Mesenchymal stem cell (in vitro differentiated cells and primary cell): ENCODE results near the gene MAST2.

Source experiments
- DNase-seq: peaks from one replicate; pipeline ENCODE4 v3.0.0-alpha.2; 2013
- H2AFZ ChIP-seq: one replicate; pipeline ENCODE4 v1.6.1; 2013; ENCODE audit warnings: low read depth, mild to moderate bottlenecking, control low read depth, inconsistent platforms, low read length, moderate library complexity
- H2AK5ac ChIP-seq: 2 replicates; pipeline ENCODE4 v1.6.1; 2013; ENCODE audit warnings: low read length, moderate library complexity, mild to moderate bottlenecking, inconsistent platforms; ENCODE audit not compliant: severe bottlenecking
- H2BK120ac ChIP-seq: one replicate; pipeline ENCODE4 v1.6.1; 2013; ENCODE audit warnings: low read depth, mild to moderate bottlenecking, inconsistent platforms, low read length, moderate library complexity
- H2BK12ac ChIP-seq, 2 experiments: one replicate each; pipeline ENCODE4 v1.6.1; 2013; ENCODE audit warnings: inconsistent platforms in 2 of 2, low read length in 2 of 2, mild to moderate bottlenecking in 2 of 2, moderate library complexity in 2 of 2, control low read depth in 1 of 2
- H2BK15ac ChIP-seq: one replicate; pipeline ENCODE4 v1.6.1; 2013; ENCODE audit warnings: mild to moderate bottlenecking, low read depth, inconsistent platforms; ENCODE audit not compliant: poor library complexity, severe bottlenecking
- H2BK5ac ChIP-seq: 2 replicates; pipeline ENCODE4 v1.6.1; 2013; ENCODE audit warnings: low read depth, mild to moderate bottlenecking, low read length, control low read depth, inconsistent platforms; ENCODE audit not compliant: poor library complexity, severe bottlenecking
- H3K14ac ChIP-seq, 2 experiments: one replicate each; pipeline ENCODE4 v1.6.1; 2013; ENCODE audit warnings: inconsistent platforms in 2 of 2, low read length in 2 of 2, control low read depth in 1 of 2, mild to moderate bottlenecking in 1 of 2, moderate library complexity in 1 of 2
- H3K18ac ChIP-seq, 2 experiments: one replicate each; pipeline ENCODE4 v1.6.1; 2013; ENCODE audit warnings: inconsistent platforms in 2 of 2, low read length in 2 of 2, control low read depth in 1 of 2, low read depth in 1 of 2, mild to moderate bottlenecking in 1 of 2
- H3K23ac ChIP-seq, 2 experiments: one replicate each; pipeline ENCODE4 v1.6.1; 2013; ENCODE audit warnings: inconsistent platforms in 2 of 2, low read length in 2 of 2, mild to moderate bottlenecking in 2 of 2, moderate library complexity in 2 of 2, control low read depth in 1 of 2
- H3K27ac ChIP-seq: 2 replicates; pipeline ENCODE4 v1.5.1; 2013; ENCODE audit warnings: mild to moderate bottlenecking, moderate library complexity, low read length, control low read depth, inconsistent platforms; ENCODE audit not compliant: poor library complexity, severe bottlenecking
- H3K27me3 ChIP-seq, 2 experiments: 2 replicates each; pipeline versions ENCODE4 v1.6.1 to v1.7.0; 2013; ENCODE audit warnings: low read length in 2 of 2, mild to moderate bottlenecking in 2 of 2, moderate library complexity in 2 of 2, control low read depth in 1 of 2, inconsistent platforms in 1 of 2; ENCODE audit not compliant: control insufficient read depth in 1 of 2, insufficient read depth in 1 of 2
- H3K36me3 ChIP-seq, 2 experiments: 2 replicates each; pipeline versions ENCODE4 v1.6.1 to v1.7.0; 2013; ENCODE audit warnings: low read length in 2 of 2, control low read depth in 1 of 2, inconsistent platforms in 1 of 2, low read depth in 1 of 2, mild to moderate bottlenecking in 1 of 2; ENCODE audit not compliant: insufficient read depth in 2 of 2, control insufficient read depth in 1 of 2
- H3K4ac ChIP-seq, 2 experiments: one replicate each; pipeline ENCODE4 v1.6.1; 2013; ENCODE audit warnings: inconsistent platforms in 2 of 2, low read length in 2 of 2, mild to moderate bottlenecking in 2 of 2, moderate library complexity in 2 of 2, control low read depth in 1 of 2, low read depth in 1 of 2
- H3K4me1 ChIP-seq: 2 replicates; pipeline ENCODE4 v1.6.1; 2013; ENCODE audit warnings: low read depth, low read length, control low read depth; ENCODE audit not compliant: control insufficient read depth, insufficient read depth
- H3K4me2 ChIP-seq: 2 replicates; pipeline ENCODE4 v1.6.1; 2013; ENCODE audit warnings: low read length, mild to moderate bottlenecking, inconsistent platforms; ENCODE audit not compliant: poor library complexity, severe bottlenecking
- H3K4me3 ChIP-seq, 2 experiments: 2 replicates each; pipeline versions ENCODE4 v1.5.1 to v1.7.0; 2013; ENCODE audit warnings: low read length in 2 of 2, mild to moderate bottlenecking in 2 of 2, control low read depth in 1 of 2, low read depth in 1 of 2; ENCODE audit not compliant: insufficient read depth in 1 of 2
- H3K79me1 ChIP-seq: replicated peaks from 2 replicates; pipeline ENCODE4 v1.6.1; 2013; ENCODE audit warnings: mild to moderate bottlenecking, control low read depth, low read length, inconsistent platforms; ENCODE audit not compliant: poor library complexity, severe bottlenecking
- H3K9ac ChIP-seq: 2 replicates; pipeline ENCODE4 v1.7.0; 2013; ENCODE audit warnings: mild to moderate bottlenecking, low read length, moderate library complexity
- H3K9me3 ChIP-seq: 2 replicates; pipeline ENCODE4 v1.7.0; 2013; ENCODE audit warnings: mild to moderate bottlenecking, low read length; ENCODE audit not compliant: control insufficient read depth
- H4K8ac ChIP-seq: one replicate; pipeline ENCODE4 v1.6.1; 2013; ENCODE audit warnings: inconsistent platforms, mild to moderate bottlenecking, low read length, moderate library complexity
- H4K91ac ChIP-seq: one replicate; pipeline ENCODE4 v1.6.1; 2013; ENCODE audit warnings: mild to moderate bottlenecking, low read length, inconsistent platforms
- WGBS: methylation state at CpG from one replicate; pipeline ENCODE4 v1.1.7; 2013; ENCODE audit warnings: mixed read lengths; 5-methylcytosine and 5-hydroxymethylcytosine counted together

MAST2 gene

DNA sequence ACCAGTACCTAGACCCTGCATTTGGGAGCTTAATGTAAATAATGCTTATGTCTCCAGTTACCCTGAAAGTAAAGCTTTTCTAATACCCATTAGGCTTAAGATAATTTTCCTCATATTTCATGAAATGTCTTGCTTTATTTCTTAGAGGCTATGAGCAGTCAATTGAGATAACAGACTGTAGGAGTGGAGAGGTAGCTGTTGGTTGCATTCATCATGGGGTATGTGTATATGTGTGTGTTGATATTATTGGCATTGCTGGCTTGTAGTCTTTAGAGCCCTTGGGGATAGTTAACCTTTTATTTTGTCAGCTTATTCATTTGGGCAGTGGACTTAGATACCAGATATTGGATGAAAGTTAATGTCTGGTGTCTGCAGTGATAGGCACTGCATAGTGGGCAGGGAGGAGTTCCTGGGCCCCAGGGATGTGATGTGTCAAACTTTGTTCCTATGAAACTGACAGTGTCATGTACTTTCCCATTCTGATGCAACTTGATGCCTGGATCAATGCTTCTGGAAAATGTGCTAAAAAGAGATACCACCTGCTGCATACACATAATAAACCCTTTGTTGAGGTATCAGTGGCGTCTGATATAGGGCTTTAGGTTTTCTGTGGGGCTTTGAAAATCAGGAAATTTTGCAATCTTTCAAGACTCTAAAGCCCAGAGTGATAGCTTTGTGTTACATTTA, 83.9 kb downstream of the MAST2 start:
- Histone ChIP-seq H3K9ac (no peak overlapping the region), H4K91ac (no peak overlapping the region), H3K23ac (no peak overlapping the region), H3K4ac (no peak overlapping the region), H3K36me3 (peaks cover 0 to 1% of the 10 kb centered on the region in 2 experiments), H3K27ac (no peak overlapping the region), H3K4me1 (no peaks in the 10 kb centered on the region), H3K4me3 (no peak overlapping the region), H2BK15ac (no peak overlapping the region), H3K79me1 (peaks cover 21% of the 10 kb centered on the region), H2AFZ (no peak overlapping the region), H3K9me3 (no peaks in the 10 kb centered on the region), H2BK12ac (no peak overlapping the region), H3K14ac (no peak overlapping the region), H3K18ac (no peak overlapping the region), H3K27me3 (no peaks in the 10 kb centered on the region), H2AK5ac (no peak overlapping the region), H3K4me2 (no peak overlapping the region), H2BK5ac (no peak overlapping the region), H2BK120ac (no peak overlapping the region), H4K8ac (no peak overlapping the region)
- 100% methylated on average over 1 of the region's 1 CpG for WGBS
- no peak for DNase-seq

DNA sequence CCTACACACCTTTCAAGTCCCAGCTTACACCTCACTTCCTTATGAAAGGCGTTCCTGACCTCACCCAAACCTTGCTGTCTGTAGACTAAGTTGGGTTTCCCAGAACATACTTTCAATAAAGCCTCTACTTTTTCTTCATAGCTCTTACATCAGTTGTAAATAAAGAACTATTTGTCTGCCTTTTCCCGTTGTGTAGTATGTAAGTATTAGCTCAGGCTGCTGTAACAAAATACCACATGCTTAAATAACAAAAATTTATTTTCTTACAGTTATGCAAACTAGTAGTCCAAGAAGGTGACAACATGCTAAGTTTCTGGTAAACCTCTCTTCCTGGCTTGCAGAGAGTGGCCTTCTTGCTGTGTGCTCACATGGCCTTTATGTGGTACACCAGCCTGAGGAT, 86.7 kb downstream of the MAST2 start:
- no peak for DNase-seq
- Histone ChIP-seq H4K8ac (no peak overlapping the region), H2AFZ (no peak overlapping the region), H3K36me3 (no peaks in the 10 kb centered on the region), H3K4ac (no peak overlapping the region), H3K27me3 (no peaks in the 10 kb centered on the region), H3K4me2 (no peak overlapping the region), H3K9me3 (no peaks in the 10 kb centered on the region), H4K91ac (no peak overlapping the region), H2BK12ac (no peak overlapping the region), H3K23ac (no peak overlapping the region), H2AK5ac (no peak overlapping the region), H2BK15ac (no peak overlapping the region), H2BK5ac (no peak overlapping the region), H3K14ac (no peak overlapping the region), H3K18ac (no peak overlapping the region), H3K9ac (no peak overlapping the region), H3K4me3 (no peak overlapping the region), H2BK120ac (no peak overlapping the region), H3K27ac (no peak overlapping the region), H3K4me1 (peaks cover 2% of the 10 kb centered on the region), H3K79me1 (peaks cover 21% of the 10 kb centered on the region)
- 89% methylated on average over 1 of the region's 2 CpGs for WGBS

- Histone ChIP-seq H3K9ac (no peak overlapping the region), H3K4ac (no peak overlapping the region), H3K14ac (no peak overlapping the region), H3K27me3 (no peaks in the 10 kb centered on the region), H3K18ac (no peak overlapping the region), H2BK120ac (no peak overlapping the region), H2AK5ac (no peak overlapping the region), H2BK15ac (no peak overlapping the region), H2BK5ac (no peak overlapping the region), H3K4me3 (no peak overlapping the region), H3K4me1 (peaks cover 2% of the 10 kb centered on the region), H3K23ac (no peak overlapping the region), H3K9me3 (no peaks in the 10 kb centered on the region), H3K27ac (no peak overlapping the region), H3K4me2 (no peak overlapping the region), H3K36me3 (no peaks in the 10 kb centered on the region), H2BK12ac (no peak overlapping the region), H2AFZ (no peak overlapping the region), H4K8ac (no peak overlapping the region), H4K91ac (no peak overlapping the region), H3K79me1 (peaks cover 21% of the 10 kb centered on the region)
- no CpG with 5 or more reads among the region's 2 CpGs for WGBS
- no peak for DNase-seq
These were observed 87.7 kb downstream of the MAST2 start for GRCh38 chr1:45891087-45891486.

GRCh38 chr1:45892068-45892785, 88.8 kb downstream of the MAST2 start:
- Histone ChIP-seq H3K18ac (no peak overlapping the region), H2AK5ac (no peak overlapping the region), H3K79me1 (peaks cover 24% of the 10 kb centered on the region), H3K14ac (no peak overlapping the region), H2BK12ac (no peak overlapping the region), H4K8ac (no peak overlapping the region), H3K27ac (peak overlapping the region; percentile 83), H3K27me3 (no peaks in the 10 kb centered on the region), H2BK15ac (no peak overlapping the region), H4K91ac (no peak overlapping the region), H3K4ac (no peak overlapping the region), H3K4me1 (peaks cover 3% of the 10 kb centered on the region), H3K36me3 (no peaks in the 10 kb centered on the region), H3K4me3 (peak overlapping the region in 1 of 2 experiments; percentile 36), H3K9me3 (no peaks in the 10 kb centered on the region), H2BK5ac (no peak overlapping the region), H2BK120ac (no peak overlapping the region), H3K4me2 (peak overlapping the region; percentile 37), H3K9ac (peak overlapping the region; percentile 83), H2AFZ (no peak overlapping the region), H3K23ac (no peak overlapping the region)
- peak; percentile 88 for DNase-seq
- 11% methylated on average over 5 of the region's 6 CpGs for WGBS
